Globus pallidus (tissue), 1 donor: ENCODE measurements around the gene SPG11.
"Not testable (repeated sequence)": the region's sequence is repeated elsewhere in the genome, so short reads cannot be mapped to it uniquely, and the experiment has no call there.

Experiments used
- DNase-seq: peaks from one replicate; pipeline ENCODE4 v3.0.0-alpha.2; 2015; ENCODE audit warnings: low spot score

The SPG11 gene

DNA sequence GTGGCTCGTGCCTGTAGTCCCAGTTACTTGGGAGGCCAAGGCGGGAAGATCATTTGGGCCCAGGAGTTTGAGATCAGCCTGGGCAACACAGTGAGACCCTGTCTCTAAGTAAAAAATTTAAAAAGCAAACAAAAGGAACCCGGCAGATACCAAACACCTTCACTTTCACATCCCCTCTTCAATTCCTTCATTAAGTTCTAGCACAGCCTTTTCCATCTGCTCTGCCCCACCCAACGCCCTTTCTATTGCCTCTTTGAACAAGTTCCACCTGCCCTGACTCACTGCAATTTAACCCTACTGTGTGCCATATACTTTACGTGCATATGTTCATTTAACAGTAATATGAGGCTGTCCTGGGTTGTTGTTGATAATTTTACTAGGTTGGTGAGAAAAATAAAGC, 12.4 kb upstream of the SPG11 start:
- DNase-seq: no peak

DNA sequence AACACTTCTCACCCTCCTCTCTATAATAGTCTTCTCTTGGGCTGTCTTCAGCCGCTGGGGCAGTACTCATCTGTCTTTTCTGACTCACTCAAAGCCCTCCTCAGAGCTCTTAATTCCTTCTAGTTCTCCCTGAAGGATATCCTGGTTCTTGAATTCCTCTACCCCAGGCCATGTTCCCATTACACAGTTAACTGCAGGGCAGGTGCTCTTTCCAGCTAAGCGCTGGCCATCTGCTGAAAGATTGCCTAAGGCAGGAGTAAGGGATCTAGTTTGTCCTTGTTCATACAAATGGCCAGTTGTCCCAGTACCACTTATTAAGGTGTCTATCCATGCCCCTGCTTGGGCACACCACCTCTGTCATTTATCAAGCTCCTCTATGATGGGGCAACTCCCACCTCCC, 10.2 kb upstream of the SPG11 start:
- no peak for DNase-seq

DNA sequence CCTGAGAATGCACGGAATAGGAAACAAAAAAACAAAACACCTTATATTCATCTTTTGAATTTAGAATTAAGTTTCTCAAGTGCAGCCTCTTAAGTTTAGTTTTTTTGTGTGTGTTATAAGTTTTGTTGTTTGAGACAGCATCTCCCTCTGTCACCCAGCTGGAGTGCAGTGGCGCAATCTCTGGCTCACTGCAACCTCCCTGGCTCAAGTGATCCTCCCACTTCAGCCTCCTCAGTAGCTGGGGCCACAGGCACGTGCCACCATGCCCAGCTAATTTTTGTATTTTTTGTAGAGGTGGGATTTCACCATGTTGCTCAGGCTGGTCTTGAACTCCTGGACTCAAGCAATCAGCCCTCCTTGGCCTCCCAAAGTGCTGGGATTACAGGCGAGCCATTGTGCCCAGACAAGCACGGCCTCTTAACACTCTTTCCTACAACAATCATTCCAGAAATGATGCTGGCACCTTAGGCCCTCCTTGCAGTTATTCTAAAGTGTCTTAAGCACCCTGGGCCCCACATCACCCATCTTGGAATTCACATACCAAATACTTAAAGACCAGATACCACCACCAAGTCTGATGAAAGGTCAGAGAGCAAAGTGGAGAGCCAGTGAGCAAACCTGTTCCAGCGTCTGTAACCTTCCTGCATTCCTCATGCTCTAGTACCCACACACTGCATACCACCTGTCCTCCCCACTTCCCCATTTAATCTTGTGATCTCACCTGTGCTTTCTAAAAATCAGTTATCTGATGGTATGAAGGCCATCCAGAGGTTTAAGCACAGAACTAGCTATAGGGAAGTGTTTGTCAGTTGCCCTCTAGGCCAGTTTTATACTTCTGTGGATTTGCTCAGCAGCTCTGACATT, 6.9 kb upstream of the SPG11 start:
- DNase-seq: no peak

DNA sequence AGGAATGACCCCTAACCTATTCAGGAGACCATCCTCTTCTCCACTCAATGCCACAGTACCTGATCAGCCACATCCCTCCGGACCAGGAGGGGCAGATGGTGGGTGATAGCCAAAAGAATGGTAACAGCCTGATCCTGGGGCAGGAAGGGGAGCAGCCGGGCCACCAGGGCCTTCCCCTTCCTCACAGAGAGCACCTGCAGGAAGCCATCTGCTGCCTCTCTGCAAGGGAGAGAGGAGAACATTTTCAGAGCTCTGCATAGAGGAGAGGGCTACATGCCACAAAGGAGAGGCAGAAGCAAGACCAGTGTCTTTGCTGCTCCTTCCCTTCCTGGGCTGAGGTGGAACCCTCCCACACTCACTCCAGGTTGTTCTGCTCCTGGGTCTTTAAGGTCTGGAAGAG, 5.5 kb upstream of the SPG11 start:
- no peak for DNase-seq

DNA sequence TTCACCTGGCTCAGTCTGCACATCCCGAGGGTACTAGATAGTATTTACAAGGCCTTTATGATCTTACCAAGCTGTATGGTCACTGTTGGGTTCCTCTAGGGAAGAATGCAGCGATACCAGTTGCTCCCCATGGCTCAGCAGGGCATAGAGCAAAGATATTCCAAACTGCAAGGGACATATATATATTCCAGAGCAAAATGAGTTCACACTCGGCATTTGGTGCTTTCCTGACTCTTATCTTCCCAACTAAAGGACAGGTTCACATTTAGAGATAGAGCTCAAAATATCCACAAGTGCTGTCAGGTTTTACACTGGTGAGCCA, 3.5 kb upstream of the SPG11 start:
- DNase-seq: no peak

DNA sequence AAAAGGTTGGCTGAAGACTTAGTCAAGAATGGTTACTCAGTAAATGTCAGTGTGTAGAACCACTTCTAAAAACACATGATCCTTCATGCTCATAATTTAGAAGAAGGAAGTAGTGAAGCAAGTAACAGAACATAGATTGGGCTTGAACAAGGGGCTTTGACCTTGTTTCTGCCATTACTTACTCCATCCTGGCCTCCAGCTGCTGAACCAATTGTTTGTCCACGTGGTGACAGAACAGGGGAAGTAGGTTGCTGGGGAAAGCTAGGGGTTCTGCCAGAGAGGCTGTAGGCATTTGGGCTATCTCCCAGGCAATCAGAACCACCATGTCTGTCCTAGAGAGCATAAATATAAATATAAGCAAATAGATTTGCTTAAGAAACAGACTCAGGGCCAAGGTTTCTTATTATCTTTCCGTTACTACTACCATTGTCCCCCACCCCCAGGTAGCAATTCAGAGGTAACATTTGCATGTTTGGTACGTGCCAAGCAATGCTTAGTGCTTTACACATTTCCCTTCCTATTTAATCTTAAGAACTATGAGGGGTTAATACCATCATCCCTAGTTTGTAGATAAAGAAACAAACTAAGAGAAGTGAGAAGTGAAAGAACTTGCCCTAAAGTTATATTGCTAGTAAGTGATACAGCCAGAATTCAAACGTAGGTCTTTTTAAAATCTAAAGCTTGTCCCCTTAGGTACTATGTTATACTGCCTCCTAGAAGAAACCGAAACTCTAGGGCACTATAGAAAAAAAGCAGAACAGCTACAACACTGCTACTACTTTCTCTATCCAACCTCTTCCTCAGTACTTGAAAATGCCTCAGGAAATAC, 3.0 kb upstream of the SPG11 start:
- peak; percentile 8 for DNase-seq

DNA sequence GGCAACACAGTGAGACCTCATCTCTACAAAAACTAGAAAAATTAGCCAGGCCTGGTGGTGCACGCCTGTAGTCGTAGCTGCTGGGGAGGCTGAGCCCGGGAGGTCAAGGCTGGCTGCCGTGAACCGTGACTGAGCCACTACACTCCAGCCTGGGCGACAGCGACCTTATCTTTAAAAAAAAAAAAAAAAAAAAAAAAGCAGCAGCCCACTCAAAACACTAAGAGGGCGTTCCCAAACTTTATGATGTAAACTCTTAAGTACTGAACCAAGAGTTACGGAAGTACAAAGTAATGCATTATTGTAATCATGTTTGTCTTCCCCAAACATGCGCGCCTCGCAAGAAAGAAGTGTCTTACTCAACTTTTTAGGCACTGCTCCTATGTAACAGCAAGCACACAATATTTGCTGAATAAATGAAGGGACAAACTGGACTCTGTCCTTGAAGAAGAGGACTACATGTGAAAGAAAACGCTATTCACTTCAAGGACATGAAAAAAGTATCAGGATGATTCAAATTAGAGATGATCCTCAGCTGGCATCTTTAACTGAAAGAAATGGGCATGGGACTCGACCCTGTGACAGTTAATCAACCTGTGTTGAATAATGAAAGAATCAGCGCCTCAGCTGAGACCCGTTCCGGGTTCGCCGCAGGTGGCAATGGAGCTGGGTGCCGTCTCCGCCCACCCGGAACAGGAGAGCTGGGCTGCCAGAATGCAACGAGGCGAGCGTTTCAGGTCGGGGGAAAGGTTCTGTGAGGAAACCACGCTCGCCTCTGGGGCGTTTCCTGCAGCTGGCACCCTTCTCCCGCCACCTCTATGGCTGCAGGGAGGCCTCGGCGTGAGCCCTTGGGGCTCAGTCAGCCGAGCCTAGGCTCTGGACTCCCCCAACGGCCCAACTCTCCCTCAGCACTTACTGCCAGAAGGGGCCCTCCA, 718 bp downstream of the SPG11 start:
- DNase-seq: no peak

DNA sequence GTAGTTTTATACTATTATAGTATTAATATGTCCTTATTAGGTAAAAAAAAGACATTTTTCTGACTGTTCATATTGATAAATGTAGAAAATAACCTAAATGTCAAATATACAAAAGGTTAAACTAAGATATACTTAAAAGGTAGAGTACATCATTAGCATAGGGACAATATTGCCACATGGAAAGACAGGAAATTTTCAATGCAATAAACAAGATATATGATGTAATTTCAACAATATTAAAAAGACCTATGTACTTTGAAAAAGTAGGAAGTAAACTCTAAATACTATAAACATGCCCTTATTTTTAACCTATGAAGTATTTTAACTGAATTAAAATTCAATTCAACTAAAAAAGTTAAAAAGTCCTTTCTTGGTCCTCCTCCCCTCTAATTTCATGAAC, 1.9 kb downstream of the SPG11 start:
- no peak for DNase-seq

DNA sequence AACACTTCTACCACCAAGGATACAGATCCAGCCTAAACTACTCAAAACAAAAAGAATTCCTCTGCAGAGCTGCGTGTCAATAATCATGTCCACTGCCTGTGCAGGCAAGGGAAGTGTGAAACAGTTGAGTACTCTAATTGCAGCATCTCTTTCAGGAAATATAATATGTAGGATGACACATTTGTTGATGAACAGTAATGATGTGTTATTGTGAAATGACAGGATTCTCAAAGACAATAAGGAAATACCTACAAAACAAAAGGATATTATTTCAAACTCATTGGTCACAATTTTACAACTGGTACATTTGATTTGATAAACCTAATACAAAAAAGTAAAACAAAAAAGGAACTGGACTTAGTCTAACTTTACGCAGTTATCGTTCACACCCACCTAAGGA, 4.4 kb downstream of the SPG11 start:
- no peak for DNase-seq

DNA sequence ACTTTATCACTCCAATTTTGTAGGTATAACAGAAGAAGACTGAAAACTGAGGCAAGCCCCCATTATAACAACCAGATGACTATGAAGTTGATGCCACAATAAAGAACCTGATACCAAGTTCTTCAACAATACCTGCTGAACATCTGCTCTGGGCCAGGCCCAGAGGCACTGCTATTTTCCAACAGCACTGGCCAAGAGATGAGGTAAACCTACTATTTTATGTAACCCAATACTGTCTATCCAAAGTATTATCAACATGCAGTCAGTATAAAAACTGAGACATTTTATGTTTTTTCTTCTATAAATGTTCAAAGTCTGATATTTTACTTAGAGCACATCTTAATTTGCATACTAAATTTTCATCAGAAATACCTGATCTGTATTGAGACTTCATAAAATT, 6.1 kb downstream of the SPG11 start:
- DNase-seq: no peak

DNA sequence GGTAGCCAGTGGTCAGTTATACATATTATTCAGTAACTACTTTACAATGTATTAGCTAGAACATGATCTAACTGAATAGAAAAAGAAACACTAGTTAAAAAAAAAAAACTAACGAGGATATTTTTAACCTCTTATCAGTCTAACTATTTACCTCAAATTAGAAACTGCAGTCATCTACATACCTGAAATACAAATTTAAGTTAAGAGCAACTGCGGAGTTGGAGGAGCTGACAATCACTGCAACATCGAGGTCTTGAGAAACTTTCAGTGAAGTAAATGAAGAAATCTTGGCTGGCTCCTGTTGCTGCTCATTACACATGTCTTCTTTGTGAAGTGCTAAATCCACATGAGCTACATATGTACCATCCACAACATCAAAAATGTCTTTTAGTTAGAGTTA, 6.5 kb downstream of the SPG11 start:
- no peak for DNase-seq

DNA sequence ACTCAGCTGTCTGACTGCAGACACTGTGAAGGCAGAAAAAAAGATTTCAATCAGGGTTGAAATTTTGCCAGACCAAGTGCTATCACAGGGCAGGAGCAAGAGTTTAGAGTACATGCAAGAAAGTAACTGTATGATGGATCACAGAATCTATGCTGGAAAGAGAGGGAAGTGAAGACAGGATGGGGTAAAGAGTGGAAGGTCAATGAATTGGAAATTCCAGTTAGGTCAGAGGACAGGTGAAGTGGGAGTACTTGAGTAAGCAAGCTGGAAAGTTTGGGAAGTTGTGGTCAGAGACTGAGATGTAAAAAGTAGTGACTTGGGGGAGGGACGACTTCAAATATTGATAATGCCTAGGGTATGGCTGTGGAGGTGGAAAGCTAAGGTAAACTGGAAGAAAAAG, 7.2 kb downstream of the SPG11 start:
- no peak for DNase-seq

DNA sequence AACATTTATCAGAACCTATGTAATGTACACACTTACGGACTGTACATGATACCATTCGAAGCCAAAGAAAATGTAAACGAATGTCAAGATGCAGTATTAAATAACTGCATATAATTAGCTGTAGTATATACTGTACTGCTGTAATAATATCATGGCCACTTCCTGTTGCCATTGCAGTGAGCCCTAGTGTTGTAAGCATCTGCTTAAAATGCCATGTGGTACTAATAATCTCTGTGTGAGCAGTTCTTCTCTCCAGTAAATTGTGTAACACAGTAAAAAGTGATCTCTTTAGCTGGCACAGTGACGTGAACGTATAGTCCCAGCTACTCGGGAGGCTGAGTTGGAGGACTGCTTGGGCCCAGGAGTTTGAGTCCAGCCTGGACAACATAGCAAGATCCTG, 8.6 kb downstream of the SPG11 start:
- no peak for DNase-seq

DNA sequence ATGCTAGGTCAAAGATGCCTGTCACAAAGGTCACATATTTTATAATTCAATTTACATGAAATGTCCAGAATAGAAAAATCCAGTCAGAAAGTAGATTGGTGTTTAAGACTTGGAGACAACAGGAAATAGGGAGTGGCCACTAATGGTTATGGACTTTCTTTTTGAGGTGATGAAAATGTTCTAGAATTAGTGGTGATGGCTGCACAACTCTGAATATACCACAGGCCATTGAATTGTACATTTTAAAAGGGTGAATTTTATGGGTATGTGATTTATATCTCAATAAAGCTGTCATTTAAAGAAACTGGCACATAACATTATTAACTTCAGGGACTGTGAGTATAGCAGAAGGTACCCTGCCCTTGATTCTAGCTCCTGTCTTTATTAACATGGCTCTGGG, 15.8 kb downstream of the SPG11 start:
- DNase-seq: no peak

DNA sequence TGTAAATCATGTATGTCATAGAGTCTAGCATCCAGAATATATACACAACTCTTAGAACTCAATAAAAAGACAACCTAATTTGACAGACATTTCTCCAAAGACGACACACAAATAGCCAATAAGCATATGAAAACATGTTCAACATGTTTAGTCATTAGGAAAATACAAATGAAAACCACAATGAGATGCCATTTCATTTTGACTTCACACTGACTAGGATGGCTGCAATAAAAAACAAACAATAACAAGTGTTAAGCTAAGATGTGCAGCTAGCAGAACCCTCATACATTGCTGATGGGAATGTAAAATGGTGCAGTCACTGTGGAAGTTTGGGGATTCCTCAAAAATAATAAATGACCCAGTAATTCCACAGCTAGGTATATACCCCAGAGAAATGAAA, 16.4 kb downstream of the SPG11 start:
- DNase-seq: no peak

DNA sequence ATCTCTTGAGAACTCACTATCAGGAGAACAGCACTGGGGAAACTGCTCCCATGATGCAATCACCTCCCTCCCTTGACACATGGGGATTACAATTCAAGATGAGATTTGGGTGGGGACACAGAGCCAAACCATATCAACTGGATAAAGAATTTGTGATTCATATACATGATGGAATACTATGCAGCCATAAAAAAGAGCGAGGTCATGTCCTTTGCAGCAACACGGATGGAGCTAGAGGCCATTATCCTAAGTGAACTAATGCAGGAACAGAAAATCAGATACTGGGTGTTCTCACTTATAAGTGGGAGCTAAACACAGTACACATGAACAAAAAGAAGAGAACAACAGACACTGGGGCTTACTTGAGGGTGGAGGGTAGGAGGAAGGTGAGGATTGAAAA, 17.0 kb downstream of the SPG11 start:
- no peak for DNase-seq

DNA sequence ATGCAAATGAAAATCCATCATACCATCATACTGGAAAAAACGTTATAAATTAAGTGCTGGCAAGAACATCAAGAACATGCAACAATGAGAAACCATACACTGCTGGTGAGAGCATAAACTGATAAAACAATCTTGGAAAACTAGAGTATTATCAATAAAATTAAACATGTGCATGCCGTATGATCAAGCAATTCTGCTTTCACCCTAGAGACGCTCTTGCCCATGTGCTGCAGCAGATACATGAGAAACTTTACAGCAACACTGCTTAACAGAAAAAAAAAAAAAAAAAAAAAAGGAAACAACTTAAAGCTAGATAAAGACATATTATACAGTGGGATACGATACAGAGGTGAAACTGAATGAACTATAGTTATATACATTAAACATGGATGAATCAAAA, 21.8 kb downstream of the SPG11 start:
- no peak for DNase-seq

DNA sequence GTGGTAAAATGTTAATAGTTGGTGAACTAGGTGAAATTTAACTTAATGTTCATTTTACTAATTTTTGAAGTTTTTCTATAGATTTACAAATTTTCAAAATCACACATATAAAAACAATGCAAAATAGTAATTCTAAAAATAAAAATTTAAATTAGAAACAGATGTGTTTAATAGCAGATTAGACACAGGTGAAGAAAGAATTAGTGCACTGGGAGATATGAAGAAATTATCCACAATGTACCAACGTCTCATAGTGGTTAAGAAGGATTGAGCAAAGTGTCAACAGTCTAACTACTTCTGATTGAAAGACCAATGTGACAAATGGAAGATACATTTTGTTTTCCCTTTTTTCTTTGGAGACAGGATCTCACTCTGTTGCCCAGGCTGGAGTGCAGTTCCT, 26.5 kb downstream of the SPG11 start:
- no peak for DNase-seq

DNA sequence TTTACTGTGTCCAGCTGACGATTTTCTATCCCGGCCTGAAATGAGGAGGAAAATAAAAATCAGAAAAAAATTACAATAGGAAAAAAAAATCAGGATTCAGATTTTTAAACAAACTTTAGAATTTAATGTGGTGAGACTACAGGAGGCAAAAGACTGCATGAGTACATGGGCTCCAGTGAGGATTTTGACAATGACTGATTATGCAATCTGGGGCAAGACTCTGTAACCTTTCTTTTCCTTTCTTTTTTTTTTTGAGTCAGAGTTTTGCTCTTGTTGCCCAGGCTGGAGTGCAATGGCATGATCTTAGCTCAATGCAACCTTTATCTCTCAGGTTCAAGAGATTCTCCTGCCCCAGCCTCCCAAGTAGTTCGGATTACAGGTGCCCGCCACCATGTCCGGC, 29.9 kb downstream of the SPG11 start:
- DNase-seq: no peak

DNA sequence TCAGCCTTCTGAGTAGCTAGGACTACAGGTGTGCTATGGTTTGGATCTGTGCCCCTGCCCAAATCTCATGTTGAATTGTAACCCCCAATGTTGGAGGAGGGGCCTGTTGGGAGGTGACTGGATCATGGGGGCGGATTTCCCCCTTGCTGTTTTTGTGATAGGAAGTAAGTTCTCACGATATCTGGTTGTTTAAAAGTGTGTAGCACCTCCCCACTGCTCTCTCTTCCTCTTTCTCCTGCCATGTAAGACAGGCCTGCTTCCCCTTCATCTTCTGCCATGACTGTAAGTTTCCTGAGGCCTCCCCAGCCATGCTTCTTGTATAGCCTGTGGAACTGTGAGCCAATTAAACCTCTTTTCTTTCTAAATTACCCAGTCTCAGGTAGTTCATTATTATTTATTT, 38.2 kb downstream of the SPG11 start:
- DNase-seq: not testable (repeated sequence)

DNA sequence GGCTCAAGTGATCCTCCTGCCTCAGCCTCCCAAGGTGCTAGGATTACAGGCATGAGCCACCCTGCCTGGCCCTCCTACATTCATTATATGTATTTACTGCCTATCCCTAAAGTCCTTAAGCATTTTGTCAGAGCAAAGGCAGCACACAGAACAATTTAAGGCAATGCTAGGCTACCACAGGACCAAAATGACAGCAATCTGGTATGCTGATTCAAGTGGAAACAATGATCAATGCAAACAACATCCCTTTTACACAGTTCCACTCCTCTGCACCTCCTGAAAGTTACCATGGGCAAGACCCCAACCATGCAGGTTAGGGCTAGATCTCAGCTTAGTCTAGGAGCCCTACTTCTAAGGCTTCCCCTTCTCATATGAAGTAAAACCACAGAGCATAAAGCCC, 40.3 kb downstream of the SPG11 start:
- DNase-seq: no peak

DNA sequence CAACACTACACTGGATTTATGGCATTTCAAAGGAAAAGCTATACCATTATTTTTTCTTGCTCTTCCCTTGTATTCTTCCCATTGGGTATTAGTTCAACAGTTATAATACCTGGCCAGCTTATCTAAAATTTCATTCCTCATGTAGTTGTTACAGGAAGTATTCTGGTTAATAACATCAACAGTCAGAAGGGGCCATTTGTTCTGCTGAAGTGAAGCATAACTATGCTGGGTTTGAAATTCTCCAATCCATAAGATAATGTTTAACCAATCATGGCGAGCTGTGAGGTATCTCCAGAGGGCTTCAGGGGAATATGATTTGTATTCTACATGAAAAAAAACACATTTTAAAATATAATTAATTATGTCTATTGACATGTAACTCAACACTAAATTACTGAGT, 43.4 kb downstream of the SPG11 start:
- no peak for DNase-seq

DNA sequence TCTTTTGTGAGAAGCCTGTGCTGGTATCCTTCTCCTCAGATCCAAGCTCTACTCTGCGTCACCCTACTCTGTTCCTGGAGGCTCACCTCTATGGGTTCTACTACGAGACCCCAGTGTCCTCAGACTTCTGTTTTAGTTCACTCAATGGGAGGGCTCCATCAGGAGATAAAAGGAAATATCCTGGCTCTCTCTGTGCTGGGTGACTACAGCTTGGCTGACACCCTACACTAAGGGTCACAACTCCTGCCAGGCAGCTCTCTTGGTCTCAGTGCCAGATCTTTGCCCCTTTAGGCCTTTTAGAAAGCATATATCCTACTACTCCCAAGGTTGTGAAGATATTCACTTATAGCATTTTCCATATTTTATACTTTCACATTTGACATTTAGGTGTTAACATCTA, 46.5 kb downstream of the SPG11 start:
- no peak for DNase-seq
